HCT116 (cell line): Measurements from ENCODE around the gene SEC16B. TPM values are rescaled to one million over a fixed set of nuclear protein-coding genes. Genes with fewer than 3 reads are reported as not detected.

Experiments used
- ATAC-seq: fragments of 200-7000 bp; cut with Tn5 transposase; 2 replicates; pipeline ENCODE4 v1.9.1; 2020; ENCODE audit warnings: mild to moderate bottlenecking, moderate library complexity
- BruUV-seq: library from RNA; stranded (reverse); fragments of 400-500 nt; replicated peaks from 2 replicates; lab custom pipeline; 2021; lab: Mats Ljungman, UMichigan
- CTCF ChIA-PET: fragments of 300-600 bp; sonication (Branson Sonifier 250); formaldehyde crosslinking; loops from one replicate; lab custom pipeline; 2021; ENCODE audit warnings: antibody characterized with exemption; lab: Charles Lee
- POLR2A ChIA-PET: fragments of 300-600, 350-600 bp; sonication (Branson Sonifier 250); formaldehyde crosslinking; loops from one replicate; lab custom pipeline; 2021; ENCODE audit warnings: antibody characterized with exemption; lab: Charles Lee
- RAD21 ChIA-PET, 2 experiments: fragments of 300-600 bp; sonication (Branson Sonifier 250); formaldehyde crosslinking; loops; one replicate each; lab custom pipeline; 2023; ENCODE audit warnings: low total read pairs in 2 of 2; ENCODE audit not compliant: uncharacterized antibody in 2 of 2, unreplicated experiment in 2 of 2, low non-redundant PET in 1 of 2; lab: Charles Lee
- DNase-seq: peaks from one replicate; pipeline ENCODE4 v3.0.0-alpha.2; 2010; ENCODE audit warnings: low read depth, low spot score
- H2AFZ ChIP-seq: fragments of 200-600 bp; shearing (Covaris generic), sonication (generic); 2 replicates; pipeline ENCODE4 v1.6.1; 2017; ENCODE audit warnings: low read depth, mixed run types, mixed read lengths, antibody characterized with exemption, low read length; ENCODE audit not compliant: poor library complexity, severe bottlenecking
- H3K27ac ChIP-seq: 2 replicates; pipeline ENCODE4 v1.5.1; 2012; ENCODE audit warnings: low read depth, low read length
- H3K27me3 ChIP-seq: fragments of 200-600 bp; sonication (generic); 2 replicates; pipeline ENCODE4 v1.6.1; 2016; ENCODE audit warnings: mixed run types, low read length, mixed read lengths; ENCODE audit not compliant: insufficient read depth
- H3K36me3 ChIP-seq, 2 experiments: fragments of 200-500 bp in 1 of 2; fragments of 200-600 bp in 1 of 2; sonication (Bioruptor generic) in 1 of 2; sonication (generic) in 1 of 2; 2 replicates each; pipeline versions ENCODE4 v1.5.1 to v1.6.1; 2014 to 2016; ENCODE audit warnings: low read length in 2 of 2, inconsistent platforms in 1 of 2, mixed read lengths in 1 of 2, mixed run types in 1 of 2; ENCODE audit not compliant: insufficient read depth in 2 of 2, control insufficient read depth in 1 of 2
- H3K4me1 ChIP-seq, 2 experiments: fragments of 200-600 bp in 1 of 2; sonication (generic) in 1 of 2; 2 replicates each; pipeline versions ENCODE4 v1.5.1 to v1.6.1; 2012 to 2017; ENCODE audit warnings: low read length in 2 of 2, inconsistent platforms in 1 of 2, mild to moderate bottlenecking in 1 of 2, mixed read lengths in 1 of 2, mixed run types in 1 of 2, moderate library complexity in 1 of 2; ENCODE audit not compliant: insufficient read depth in 2 of 2, control insufficient read depth in 1 of 2
- H3K4me2 ChIP-seq: fragments of 200-600 bp; sonication (generic); 2 replicates; pipeline ENCODE4 v1.6.1; 2017; ENCODE audit warnings: mixed run types, low read length, mixed read lengths
- H3K4me3 ChIP-seq, 2 experiments: fragments of 200-600 bp in 1 of 2; sonication (generic) in 1 of 2; replicated peaks in 1 of 2; 2 replicates each; pipeline ENCODE4 v1.5.1; 2011 to 2016; ENCODE audit warnings: low read length in 2 of 2, control low read depth in 1 of 2, low read depth in 1 of 2, mild to moderate bottlenecking in 1 of 2, mixed read lengths in 1 of 2, mixed run types in 1 of 2
- H3K79me2 ChIP-seq: fragments of 200-600 bp; sonication (generic); 2 replicates; pipeline ENCODE4 v1.6.1; 2017; ENCODE audit warnings: mild to moderate bottlenecking, mixed run types, low read length, moderate library complexity, mixed read lengths; ENCODE audit not compliant: insufficient read depth
- H3K9ac ChIP-seq: fragments of 200-600 bp; sonication (generic); 2 replicates; pipeline ENCODE4 v1.6.1; 2016; ENCODE audit warnings: low read length, mixed read lengths
- H3K9me2 ChIP-seq: fragments of 200-600 bp; sonication (generic), shearing (Covaris generic); 2 replicates; pipeline ENCODE4 v1.6.1; 2017; ENCODE audit warnings: mixed run types, mild to moderate bottlenecking, moderate library complexity; ENCODE audit not compliant: insufficient read depth
- H3K9me3 ChIP-seq, 2 experiments: fragments of 200-500 bp in 1 of 2; fragments of 200-600 bp in 1 of 2; sonication (Bioruptor generic) in 1 of 2; sonication (generic) in 1 of 2; 2 replicates each; pipeline ENCODE4 v1.6.1; 2014 to 2017; ENCODE audit warnings: low read length in 2 of 2, mixed read lengths in 2 of 2, inconsistent platforms in 1 of 2, low read depth in 1 of 2, mild to moderate bottlenecking in 1 of 2, mixed run types in 1 of 2, moderate library complexity in 1 of 2; ENCODE audit not compliant: control insufficient read depth in 1 of 2, insufficient read depth in 1 of 2
- H4K20me1 ChIP-seq: fragments of 200-600 bp; sonication (generic), shearing (Covaris generic); 2 replicates; pipeline ENCODE4 v1.6.1; 2017; ENCODE audit warnings: mixed run types, mild to moderate bottlenecking, moderate library complexity; ENCODE audit not compliant: insufficient read depth
- CBX3 ChIP-seq: IDR thresholded peaks from 2 replicates; pipeline ENCODE4 v1.6.1; 2012; ENCODE audit warnings: low read depth
- EGR1 ChIP-seq: IDR thresholded peaks from 2 replicates; pipeline ENCODE4 v1.6.1; 2012; ENCODE audit warnings: low read depth
- ELF1 ChIP-seq: IDR thresholded peaks from 2 replicates; pipeline ENCODE4 v1.6.1; 2012; ENCODE audit warnings: low read depth, borderline replicate concordance
- EZH2 ChIP-seq: fragments of 200-600 bp; sonication (generic); IDR thresholded peaks from 2 replicates; pipeline ENCODE4 v1.6.1; 2017; ENCODE audit warnings: antibody characterized with exemption, mixed run types
- FOSL1 ChIP-seq: IDR thresholded peaks from 2 replicates; pipeline ENCODE4 v1.6.1; 2012; ENCODE audit warnings: low read depth
- JUND ChIP-seq: IDR thresholded peaks from 2 replicates; pipeline ENCODE4 v1.6.1; 2012
- POLR2A ChIP-seq: IDR thresholded peaks from 2 replicates; pipeline ENCODE4 v1.7.0; 2011; ENCODE audit warnings: borderline replicate concordance; ENCODE audit not compliant: insufficient read depth, insufficient read length; ENCODE audit errors: extremely low read depth
- SIN3A ChIP-seq: IDR thresholded peaks from 2 replicates; pipeline ENCODE4 v1.6.1; 2012; ENCODE audit warnings: low read depth
- SP1 ChIP-seq: IDR thresholded peaks from 2 replicates; pipeline ENCODE4 v1.6.1; 2012; ENCODE audit warnings: low read depth
- SRF ChIP-seq: IDR thresholded peaks from 2 replicates; pipeline ENCODE4 v1.6.1; 2012; ENCODE audit warnings: low read depth
- TCF7L2 ChIP-seq: IDR thresholded peaks from 2 replicates; pipeline ENCODE4 v1.7.0; 2011; ENCODE audit warnings: borderline replicate concordance, inconsistent platforms; ENCODE audit not compliant: insufficient read depth, insufficient read length; ENCODE audit errors: extremely low read depth
- YY1 ChIP-seq: IDR thresholded peaks from 2 replicates; pipeline ENCODE4 v1.6.1; 2011; ENCODE audit warnings: low read length, low read depth, moderate library complexity, mild to moderate bottlenecking; ENCODE audit not compliant: insufficient replicate concordance; ENCODE audit errors: extremely low read depth
- ZFX ChIP-seq: fragments of 450-650 bp; IDR thresholded peaks from 2 replicates; pipeline ENCODE4 v1.6.1; 2017
- ZNF274 ChIP-seq: fragments of 200-500 bp; sonication (Bioruptor generic); IDR thresholded peaks from 2 replicates; pipeline ENCODE4 v1.6.1; 2014; ENCODE audit warnings: mild to moderate bottlenecking, low read depth, low read length, inconsistent platforms
- intact Hi-C: fragments of 100-400 bp; cut with micrococcal nuclease; formaldehyde crosslinking; loops from 2 replicates; pipeline ENCODE4 v1.10.0; 2022
- total RNA-seq: library from RNA; stranded (reverse); gene quantifications from one replicate; pipeline ENCODE4 v1.2.1, GENCODE V29; 2021; ENCODE audit not compliant: unreplicated experiment
- TF ChIP-seq, protein P1 (sequence below): IDR thresholded peaks from 2 replicates; pipeline ENCODE4 v1.6.1; 2012; ENCODE audit warnings: low read depth
- TF ChIP-seq, protein P2 (sequence below): IDR thresholded peaks from 2 replicates; pipeline ENCODE4 v1.6.1; 2012

SEC16B gene
- total RNA-seq, 1 experiment from 2014 or later: 1.2 TPM

DNA sequence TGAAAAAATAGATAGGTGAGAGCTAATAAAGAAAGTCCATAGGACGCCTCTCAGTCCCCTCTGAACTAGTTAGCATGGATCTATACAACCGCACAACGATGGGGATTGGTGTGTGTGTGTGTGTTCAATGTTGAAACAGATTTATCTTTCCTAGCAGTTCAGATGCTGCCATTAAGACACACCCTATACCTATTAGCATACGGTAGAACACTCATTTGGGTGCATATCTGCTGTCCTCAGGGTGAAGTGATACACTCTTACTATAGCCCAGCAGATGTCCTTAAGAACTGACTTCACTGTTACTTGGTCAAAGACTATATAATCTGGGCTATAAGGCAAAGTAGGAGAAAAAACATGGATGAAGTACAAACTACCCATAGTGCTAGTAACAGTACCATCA, 4.6 kb downstream of the SEC16B start (continued):
- TF ChIP-seq, protein P1, sequence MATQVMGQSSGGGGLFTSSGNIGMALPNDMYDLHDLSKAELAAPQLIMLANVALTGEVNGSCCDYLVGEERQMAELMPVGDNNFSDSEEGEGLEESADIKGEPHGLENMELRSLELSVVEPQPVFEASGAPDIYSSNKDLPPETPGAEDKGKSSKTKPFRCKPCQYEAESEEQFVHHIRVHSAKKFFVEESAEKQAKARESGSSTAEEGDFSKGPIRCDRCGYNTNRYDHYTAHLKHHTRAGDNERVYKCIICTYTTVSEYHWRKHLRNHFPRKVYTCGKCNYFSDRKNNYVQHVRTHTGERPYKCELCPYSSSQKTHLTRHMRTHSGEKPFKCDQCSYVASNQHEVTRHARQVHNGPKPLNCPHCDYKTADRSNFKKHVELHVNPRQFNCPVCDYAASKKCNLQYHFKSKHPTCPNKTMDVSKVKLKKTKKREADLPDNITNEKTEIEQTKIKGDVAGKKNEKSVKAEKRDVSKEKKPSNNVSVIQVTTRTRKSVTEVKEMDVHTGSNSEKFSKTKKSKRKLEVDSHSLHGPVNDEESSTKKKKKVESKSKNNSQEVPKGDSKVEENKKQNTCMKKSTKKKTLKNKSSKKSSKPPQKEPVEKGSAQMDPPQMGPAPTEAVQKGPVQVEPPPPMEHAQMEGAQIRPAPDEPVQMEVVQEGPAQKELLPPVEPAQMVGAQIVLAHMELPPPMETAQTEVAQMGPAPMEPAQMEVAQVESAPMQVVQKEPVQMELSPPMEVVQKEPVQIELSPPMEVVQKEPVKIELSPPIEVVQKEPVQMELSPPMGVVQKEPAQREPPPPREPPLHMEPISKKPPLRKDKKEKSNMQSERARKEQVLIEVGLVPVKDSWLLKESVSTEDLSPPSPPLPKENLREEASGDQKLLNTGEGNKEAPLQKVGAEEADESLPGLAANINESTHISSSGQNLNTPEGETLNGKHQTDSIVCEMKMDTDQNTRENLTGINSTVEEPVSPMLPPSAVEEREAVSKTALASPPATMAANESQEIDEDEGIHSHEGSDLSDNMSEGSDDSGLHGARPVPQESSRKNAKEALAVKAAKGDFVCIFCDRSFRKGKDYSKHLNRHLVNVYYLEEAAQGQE: no peak
- TF ChIP-seq ZNF274 (no peak), JUND (no peak), SRF (no peak), FOSL1 (no peak)

DNA sequence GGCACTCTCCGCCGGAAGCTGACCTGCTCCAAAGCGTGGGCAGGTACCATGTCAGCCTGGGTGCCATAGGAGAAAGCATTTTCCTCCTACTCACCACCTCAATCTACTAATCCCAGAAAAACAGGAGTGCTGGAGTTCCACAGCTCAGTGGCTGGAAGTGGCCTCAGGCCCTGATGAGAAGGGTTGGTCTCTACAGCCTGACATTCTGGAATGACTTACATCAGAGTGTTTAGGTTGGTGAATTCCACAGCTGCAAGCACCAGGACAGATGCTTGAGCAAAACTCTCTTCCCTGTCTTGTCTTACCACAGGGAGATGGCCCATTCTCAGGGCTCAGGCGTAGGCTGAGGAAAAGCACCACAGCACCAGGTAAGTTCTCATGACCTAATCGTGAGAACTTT, 5.5 kb downstream of the SEC16B start:
- Histone ChIP-seq H2AFZ (no peak overlapping the region), H3K27ac (no peak overlapping the region), H3K9ac (no peak overlapping the region), H3K9me2 (no peaks in the 10 kb centered on the region), H3K36me3 (no peaks in the 10 kb centered on the region), H4K20me1 (no peaks in the 10 kb centered on the region), H3K4me1 (no peaks in the 10 kb centered on the region), H3K79me2 (no peaks in the 10 kb centered on the region), H3K4me2 (no peak overlapping the region), H3K27me3 (no peaks in the 10 kb centered on the region), H3K4me3 (no peak overlapping the region), H3K9me3 (no peaks in the 10 kb centered on the region)
- intact Hi-C loops: no loop called here
- TF ChIP-seq ELF1 (no peak), TCF7L2 (no peak), CBX3 (no peak), SP1 (no peak), JUND (no peak), EGR1 (no peak), YY1 (no peak), SIN3A (no peak), POLR2A (no peak), ZFX (no peak), EZH2 (no peak)
- TF ChIP-seq, protein P2, sequence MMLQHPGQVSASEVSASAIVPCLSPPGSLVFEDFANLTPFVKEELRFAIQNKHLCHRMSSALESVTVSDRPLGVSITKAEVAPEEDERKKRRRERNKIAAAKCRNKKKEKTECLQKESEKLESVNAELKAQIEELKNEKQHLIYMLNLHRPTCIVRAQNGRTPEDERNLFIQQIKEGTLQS: no peak
- TF ChIP-seq, protein P1: no peak
- ChIA-PET CTCF (no interaction called here), POLR2A (no interaction called here), RAD21 (no interaction called here)
- DNase-seq (no peak), ATAC-seq (no peak)
- BruUV-seq: no TSS peak
